H1 (cell line): Measurements from ENCODE around the gene RBM43. TPM values are rescaled to one million over a fixed set of nuclear protein-coding genes. Genes with fewer than 3 reads are reported as not detected.

ENCODE experiments used
- CTCF ChIA-PET: fragments of 300-600 bp; sonication (Branson Sonifier 250); formaldehyde crosslinking; loops from one replicate; lab custom pipeline; 2021; ENCODE audit not compliant: partially characterized antibody; lab: Charles Lee
- POLR2A ChIA-PET: fragments of 300-600 bp; sonication (Branson Sonifier 250); formaldehyde crosslinking; loops from one replicate; lab custom pipeline; 2021; ENCODE audit warnings: inconsistent platforms; ENCODE audit not compliant: partially characterized antibody; lab: Charles Lee
- DNase-seq, 2 experiments: peaks; one replicate each; pipeline versions ENCODE4 v3.0.0 to v3.0.0-alpha.2; 2010 to 2022; ENCODE audit warnings: low spot score in 2 of 2, low read depth in 1 of 2, mixed read lengths in 1 of 2
- FAIRE-seq: peaks from 2 replicates; lab custom pipeline; 2011; peaks lifted over from hg19 to GRCh38; lab: Jason Lieb, UNC
- H2AFZ ChIP-seq: 2 replicates; pipeline ENCODE4 v1.8.1; 2012; ENCODE audit warnings: low read length, inconsistent platforms
- H2AK5ac ChIP-seq: 2 replicates; pipeline ENCODE4 v1.6.1; 2013; ENCODE audit warnings: low read depth, low read length
- H2BK120ac ChIP-seq: replicated peaks from 2 replicates; pipeline ENCODE3; 2013; ENCODE audit warnings: low read depth, low read length, inconsistent platforms
- H2BK12ac ChIP-seq: 2 replicates; pipeline ENCODE4 v1.6.1; 2013; ENCODE audit warnings: low read depth, low read length
- H2BK15ac ChIP-seq: 2 replicates; pipeline ENCODE4 v1.6.1; 2013; ENCODE audit warnings: low read length
- H2BK20ac ChIP-seq: 2 replicates; pipeline ENCODE4 v1.6.1; 2013; ENCODE audit warnings: low read length
- H2BK5ac ChIP-seq: 2 replicates; pipeline ENCODE4 v1.6.1; 2013; ENCODE audit warnings: low read depth, low read length
- H3K14ac ChIP-seq: 2 replicates; pipeline ENCODE4 v1.6.1; 2013; ENCODE audit warnings: inconsistent platforms; ENCODE audit not compliant: insufficient read length
- H3K18ac ChIP-seq: 2 replicates; pipeline ENCODE4 v1.6.1; 2013; ENCODE audit warnings: low read length; ENCODE audit errors: extremely low read depth
- H3K23ac ChIP-seq: 2 replicates; pipeline ENCODE4 v1.6.1; 2013; ENCODE audit warnings: inconsistent platforms; ENCODE audit not compliant: insufficient read length
- H3K23me2 ChIP-seq: 2 replicates; pipeline ENCODE4 v1.6.1; 2013; ENCODE audit warnings: low read depth, low read length
- H3K27ac ChIP-seq: 2 replicates; pipeline ENCODE4 v1.6.1; 2011; ENCODE audit warnings: low read depth, low read length, inconsistent platforms
- H3K27me3 ChIP-seq, 4 experiments: replicated peaks in 1 of 4; 1 replicate in 1 of 4; 2 replicates in 3 of 4; pipeline versions ENCODE4 v1.6.1 to v1.8.1; 2011 to 2013; ENCODE audit warnings: low read length in 3 of 4, mild to moderate bottlenecking in 3 of 4, inconsistent platforms in 2 of 4, mixed read lengths in 2 of 4, moderate library complexity in 1 of 4; ENCODE audit not compliant: control insufficient read depth in 3 of 4, insufficient read depth in 3 of 4; ENCODE audit errors: extremely low read depth in 1 of 4
- H3K36me3 ChIP-seq, 4 experiments: 2 replicates each; pipeline versions ENCODE4 v1.6.1 to v1.8.1; 2011 to 2013; ENCODE audit warnings: mild to moderate bottlenecking in 4 of 4, low read length in 3 of 4, moderate library complexity in 2 of 4, control low read depth in 1 of 4, inconsistent platforms in 1 of 4; ENCODE audit not compliant: insufficient read depth in 4 of 4, control insufficient read depth in 2 of 4
- H3K4ac ChIP-seq: replicated peaks from 2 replicates; pipeline ENCODE3; 2013; ENCODE audit warnings: low read length, low read depth, mixed read lengths, inconsistent platforms; ENCODE audit not compliant: insufficient read length
- H3K4me1 ChIP-seq, 4 experiments: replicated peaks in 1 of 4; 1 replicate in 1 of 4; 2 replicates in 3 of 4; pipeline versions ENCODE4 v1.6.1 to v1.8.1; 2011 to 2013; ENCODE audit warnings: low read length in 3 of 4, inconsistent platforms in 2 of 4, mixed read lengths in 1 of 4; ENCODE audit not compliant: insufficient read depth in 4 of 4, control insufficient read depth in 3 of 4
- H3K4me2 ChIP-seq, 2 experiments: 2 replicates each; pipeline versions ENCODE4 v1.6.1 to v1.8.1; 2011 to 2013; ENCODE audit warnings: low read depth in 2 of 2, low read length in 2 of 2, control low read depth in 1 of 2, inconsistent platforms in 1 of 2, mild to moderate bottlenecking in 1 of 2; ENCODE audit not compliant: insufficient read depth in 1 of 2
- H3K4me3 ChIP-seq, 4 experiments: fragments of 200-600, 300-600 bp in 1 of 4; sonication (generic), shearing (Covaris generic), sonication (Bioruptor Twin) in 1 of 4; 2 replicates each; pipeline versions ENCODE4 v1.5.1 to v1.8.1; 2011 to 2016; ENCODE audit warnings: low read length in 4 of 4, low read depth in 3 of 4, control low read depth in 2 of 4, inconsistent platforms in 2 of 4, mild to moderate bottlenecking in 2 of 4, mixed read lengths in 1 of 4, moderate library complexity in 1 of 4; ENCODE audit not compliant: insufficient read depth in 2 of 4; ENCODE audit errors: extremely low read depth in 1 of 4
- H3K56ac ChIP-seq: replicated peaks from 2 replicates; pipeline ENCODE3; 2013; ENCODE audit warnings: low read depth, mild to moderate bottlenecking, mixed read lengths, low read length, inconsistent platforms; ENCODE audit not compliant: insufficient read length
- H3K79me1 ChIP-seq: 2 replicates; pipeline ENCODE4 v1.6.1; 2013; ENCODE audit warnings: low read depth, low read length, control low read depth
- H3K79me2 ChIP-seq, 2 experiments: 2 replicates each; pipeline versions ENCODE4 v1.6.1 to v1.8.1; 2012 to 2013; ENCODE audit warnings: low read length in 2 of 2, mild to moderate bottlenecking in 2 of 2, inconsistent platforms in 1 of 2; ENCODE audit not compliant: insufficient read depth in 2 of 2, control insufficient read depth in 1 of 2
- H3K9ac ChIP-seq, 4 experiments: replicated peaks in 1 of 4; 1 replicate in 1 of 4; 2 replicates in 3 of 4; pipeline versions ENCODE4 v1.6.1 to v1.8.1; 2011 to 2013; ENCODE audit warnings: low read depth in 3 of 4, low read length in 3 of 4, control low read depth in 2 of 4, mild to moderate bottlenecking in 2 of 4, moderate library complexity in 2 of 4, inconsistent platforms in 1 of 4; ENCODE audit errors: extremely low read depth in 1 of 4
- H3K9me3 ChIP-seq, 2 experiments: 2 replicates each; pipeline versions ENCODE4 v1.6.1 to v1.8.1; 2012 to 2013; ENCODE audit warnings: mild to moderate bottlenecking in 2 of 2, moderate library complexity in 2 of 2, control low read depth in 1 of 2, inconsistent platforms in 1 of 2, low read depth in 1 of 2, low read length in 1 of 2, mixed read lengths in 1 of 2; ENCODE audit not compliant: insufficient read depth in 2 of 2
- H4K20me1 ChIP-seq, 2 experiments: replicated peaks in 1 of 2; 2 replicates each; pipeline versions ENCODE3 to v1.8.1; 2011 to 2013; ENCODE audit warnings: inconsistent platforms in 2 of 2, low read length in 2 of 2, mild to moderate bottlenecking in 1 of 2; ENCODE audit not compliant: insufficient read depth in 2 of 2, control insufficient read depth in 1 of 2
- H4K5ac ChIP-seq: 2 replicates; pipeline ENCODE4 v1.6.1; 2013; ENCODE audit warnings: low read length, low read depth, mixed read lengths, inconsistent platforms; ENCODE audit not compliant: insufficient read length
- H4K8ac ChIP-seq: 2 replicates; pipeline ENCODE4 v1.8.0; 2013; ENCODE audit warnings: mild to moderate bottlenecking, moderate library complexity, low read length, inconsistent platforms; ENCODE audit not compliant: insufficient read depth; ENCODE audit errors: extremely low read depth
- H4K91ac ChIP-seq: replicated peaks from 2 replicates; pipeline ENCODE3; 2013; ENCODE audit warnings: low read length, mixed read lengths, inconsistent platforms; ENCODE audit not compliant: insufficient read length
- BACH1 ChIP-seq: IDR thresholded peaks from 2 replicates; pipeline ENCODE4 v1.6.1; 2012; ENCODE audit warnings: low read length, improper control_type of control experiment
- CBX5 ChIP-seq: fragments of 300-800, 300-1000 bp; sonication (generic); IDR thresholded peaks from 2 replicates; pipeline ENCODE4 v1.7.1; 2016; ENCODE audit warnings: antibody characterized with exemption, low read length, low read depth
- CBX8 ChIP-seq: fragments of 300-800, 300-1000 bp; sonication (generic); IDR thresholded peaks from 2 replicates; pipeline ENCODE4 v1.7.1; 2016; ENCODE audit warnings: low read depth, low read length, borderline replicate concordance
- CHD2 ChIP-seq: IDR thresholded peaks from 2 replicates; pipeline ENCODE4 v1.6.1; 2012; ENCODE audit warnings: low read length, improper control_type of control experiment
- CTCF ChIP-seq, 3 experiments: IDR thresholded peaks; 1 replicate in 2 of 3; 2 replicates in 1 of 3; pipeline versions ENCODE4 v1.5.1 to v1.6.1; 2011; ENCODE audit warnings: low read length in 3 of 3, mild to moderate bottlenecking in 3 of 3, inconsistent platforms in 2 of 3, low read depth in 1 of 3, moderate library complexity in 1 of 3; ENCODE audit not compliant: insufficient read depth in 1 of 3; ENCODE audit errors: control extremely low read depth in 1 of 3
- GTF2F1 ChIP-seq: IDR thresholded peaks from 2 replicates; pipeline ENCODE4 v1.6.1; 2012; ENCODE audit warnings: low read depth, low read length, improper control_type of control experiment, borderline replicate concordance
- KDM5A ChIP-seq: fragments of 200-600 bp; IDR thresholded peaks from 2 replicates; pipeline ENCODE4 v1.7.1; 2012; ENCODE audit warnings: mild to moderate bottlenecking, low read length, inconsistent platforms, mixed read lengths
- POLR2AphosphoS5 ChIP-seq: IDR thresholded peaks from 2 replicates; pipeline ENCODE4 v1.6.1; 2011; ENCODE audit warnings: low read depth, low read length
- RBBP5 ChIP-seq: IDR thresholded peaks from 2 replicates; pipeline ENCODE4 v1.7.1; 2012; ENCODE audit warnings: low read depth, mild to moderate bottlenecking, inconsistent platforms, low read length, moderate library complexity, borderline replicate concordance
- RFX5 ChIP-seq: IDR thresholded peaks from 2 replicates; pipeline ENCODE4 v1.6.1; 2011; ENCODE audit warnings: low read depth, low read length, improper control_type of control experiment, borderline replicate concordance
- RNF2 ChIP-seq: fragments of 200-900, 300-1000 bp; sonication (generic); IDR thresholded peaks from 2 replicates; pipeline ENCODE4 v1.7.1; 2016; ENCODE audit warnings: borderline replicate concordance, low read depth, mild to moderate bottlenecking, antibody characterized with exemption, low read length; ENCODE audit not compliant: poor library complexity, severe bottlenecking; ENCODE audit errors: missing control alignments
- TCF12 ChIP-seq: IDR thresholded peaks from 2 replicates; pipeline ENCODE4 v1.6.1; 2011; ENCODE audit warnings: low read depth, mild to moderate bottlenecking, low read length
- WGBS, 2 experiments: shearing (Covaris generic) in 1 of 2; methylation state at CpG; one replicate each; pipeline versions ENCODE4 v1.1.6 to v1.1.7; 2013 to 2015; ENCODE audit warnings: low lambda C conversion rate in 2 of 2, mixed read lengths in 2 of 2, inconsistent platforms in 1 of 2, low coverage in 1 of 2, missing lambda C conversion rate in 1 of 2; ENCODE audit not compliant: insufficient replicate concordance in 2 of 2, insufficient coverage in 1 of 2, insufficient read length in 1 of 2; ENCODE audit errors: extremely low coverage in 1 of 2, missing lambda C conversion rate in 1 of 2; 5-methylcytosine and 5-hydroxymethylcytosine counted together
- polyA plus RNA-seq, 7 experiments: library from polyadenylated mRNA; depleted of rRNA in 3 of 7; stranded (reverse) in 5 of 7; unstranded in 2 of 7; fragments of >200 nt in 5 of 7; fragments of 200-250 nt in 2 of 7; gene quantifications; 1 replicate in 5 of 7; 2 replicates in 1 of 7; 4 replicates in 1 of 7; pipeline versions ENCODE4 v1.2.1 to v1.2.3, GENCODE V29; 2011 to 2013; ENCODE audit warnings: missing spikeins in 2 of 7, mixed read lengths in 2 of 7
- total RNA-seq: library from RNA; stranded (reverse); fragmentation: NEBNext Ultra II Directional; extraction: Animal tissue kit (Norgen Biotek cat#: 25700); gene quantifications from 2 replicates; pipeline ENCODE4 v1.2.1, GENCODE V29; 2021

Gene RBM43
- total and polyA plus RNA-seq, 2 of the 8 experiments (the other 6 are each of a cell fraction or from before 2014, with no cell fraction given): 1.7 to 2.0 TPM

GRCh38 chr2:151282401-151282800 lies 20.7 kb upstream of the RBM43 start:
- Histone ChIP-seq H3K36me3 (peaks cover 0 to 2% (median 0%) of the 10 kb centered on the region in 4 experiments; a peak in 1 of 8 replicates), H3K4ac (no peak overlapping the region), H4K8ac (no peak overlapping the region), H3K23me2 (no peaks in the 10 kb centered on the region)
- no peak for FAIRE-seq
- TF ChIP-seq TCF12 (no peak), RBBP5 (no peak), POLR2AphosphoS5 (no peak), CBX8 (no peak), CBX5 (no peak), RFX5 (no peak), CTCF (IDR thresholded peaks at IDR 0.05; ENCODE audit: control extremely low read depth in 1 of 3, insufficient read depth in 1 of 3, low read depth in 1 of 3, low read length in 3 of 3) (no peak), BACH1 (no peak), RNF2 (no peak), KDM5A (no peak), GTF2F1 (no peak), CHD2 (no peak)
- TF ChIP-seq, all 59 proteins: peak for 0
- no peaks in the 10 kb centered on the region for H3K9me3 ChIP-seq
- H2BK5ac ChIP-seq: no peak overlapping the region
- no peak overlapping the region for H2BK12ac ChIP-seq
- H4K20me1 ChIP-seq: no peaks in the 10 kb centered on the region
- no peak overlapping the region for H3K23ac ChIP-seq
- H2AFZ ChIP-seq: no peak overlapping the region
- H4K5ac ChIP-seq: no peak overlapping the region
- H2BK15ac ChIP-seq: no peak overlapping the region
- H3K14ac ChIP-seq: no peak overlapping the region
- no peaks in the 10 kb centered on the region for H3K79me2 ChIP-seq
- no peak overlapping the region for H4K91ac ChIP-seq
- no peak overlapping the region for H3K9ac ChIP-seq
- WGBS, 2 experiments: 82% methylated on average over 4 of the region's 4 CpGs; no CpG with 5 or more reads in 1 of the 2 experiments
- no peak overlapping the region for H2AK5ac ChIP-seq
- H3K4me3 ChIP-seq: no peak overlapping the region
- no peak overlapping the region for H2BK120ac ChIP-seq
- DNase-seq: no peak
- H3K56ac ChIP-seq: no peak overlapping the region
- no peaks in the 10 kb centered on the region for H3K27me3 ChIP-seq
- H3K18ac ChIP-seq: no peak overlapping the region
- no peaks in the 10 kb centered on the region for H3K79me1 ChIP-seq
- no peak overlapping the region for H3K4me2 ChIP-seq
- no peaks in the 10 kb centered on the region for H3K4me1 ChIP-seq
- ChIA-PET POLR2A (interaction anchor here (1.0 kb wide), 1 partner anchor 21 kb away, joined by 3 read pairs; the partner anchor contains the start of gene RBM43), CTCF (interaction anchor here (0.6 kb wide), 1 partner anchor 154 kb away, joined by 3 read pairs; no protein-coding TSS in a partner anchor)
- H3K27ac ChIP-seq: no peak overlapping the region
- H2BK20ac ChIP-seq: no peak overlapping the region
